ENCODE results near the gene PP2D1. TPM values are rescaled to one million over a fixed set of nuclear protein-coding genes. Genes with fewer than 3 reads are reported as not detected.

The PP2D1 gene
- total and polyA plus RNA-seq, 9 of the 15 experiments (the other 6 are each of a cell fraction or from before 2014, with no cell fraction given), result 0.07 to 0.10 TPM; not detected in 7

GRCh38 chr3:19994796-19995195 lies 17.3 kb downstream of the PP2D1 start:
- Histone ChIP-seq H3K9me1 (ENCODE audit: control insufficient read depth, insufficient read depth, low read length) (no peaks in the 10 kb centered on the region), H3K27ac (ENCODE audit: extremely low read depth, low read depth, low read length) (no peak overlapping the region), H3K4me2 (ENCODE audit: insufficient read depth, low read length) (no peak overlapping the region), H3K4me1 (replicated peaks in 1 of 2; ENCODE audit: control insufficient read depth in 2 of 2, insufficient read depth in 2 of 2, low read length in 2 of 2) (no peaks in the 10 kb centered on the region), H3K79me2 (ENCODE audit: control insufficient read depth, insufficient read depth, low read length) (no peaks in the 10 kb centered on the region), H3K27me3 (ENCODE audit: control insufficient read depth in 2 of 2, insufficient read depth in 2 of 2, low read length in 2 of 2) (no peaks in the 10 kb centered on the region), H3K9ac (ENCODE audit: insufficient read depth in 1 of 2, low read depth in 2 of 2, low read length in 2 of 2) (no peak overlapping the region), H3K9me3 (replicated peaks; ENCODE audit: control insufficient read depth, insufficient read depth, low read depth, low read length) (no peaks in the 10 kb centered on the region), H4K20me1 (replicated peaks; ENCODE audit: control insufficient read depth, insufficient read depth, low read length) (no peaks in the 10 kb centered on the region), H2AFZ (ENCODE audit: low read depth, low read length) (no peak overlapping the region), H3K4me3 (no peak overlapping the region), H3K36me3 (ENCODE audit: control insufficient read depth, insufficient read depth, low read length) (no peaks in the 10 kb centered on the region)
- ATAC-seq (no peak), FAIRE-seq (no peak), DNase-seq (ENCODE audit: extremely low read depth in 1 of 4, low spot score in 3 of 4) (no peak)
- ChIA-PET CTCF (ENCODE audit: low intra/inter-chr PET ratio) (no interaction called here), POLR2A (interaction anchor here (0.5 to 1.4 kb wide), 3 partner anchors 9 to 41 kb away, joined by 3 to 6 read pairs (median 3); no protein-coding TSS in a partner anchor)
- WGBS (ENCODE audit: insufficient coverage, low coverage, missing lambda C conversion rate), result 21% methylated on average over 2 of the region's 2 CpGs
- intact Hi-C loops (cut with micrococcal nuclease) (loop anchor here (5.0 kb wide), 1 partner anchor 43 kb away; no protein-coding TSS in a partner anchor), in situ Hi-C loops (cut with MboI) (no loop called here)
- BruUV-seq (replicated peaks), result no TSS peak
- no peak for TF ChIP-seq ZNF561 (CRISPR knock-in tag; conservative IDR thresholded peaks at IDR 0.05)
- no peak for TF ChIP-seq PTRF (tag; IDR thresholded peaks at IDR 0.05)
- no peak for TF ChIP-seq ZNF232 (CRISPR knock-in tag; IDR thresholded peaks at IDR 0.05)
- no peak for TF ChIP-seq E2F1 (CRISPR knock-in tag; IDR thresholded peaks at IDR 0.05)
- no peak for TF ChIP-seq RNF2 (IDR thresholded peaks at IDR 0.05)
- no peak for TF ChIP-seq KLF13 (tag; IDR thresholded peaks at IDR 0.05; ENCODE audit: borderline replicate concordance, low read depth)
- TF ChIP-seq, protein P1, sequence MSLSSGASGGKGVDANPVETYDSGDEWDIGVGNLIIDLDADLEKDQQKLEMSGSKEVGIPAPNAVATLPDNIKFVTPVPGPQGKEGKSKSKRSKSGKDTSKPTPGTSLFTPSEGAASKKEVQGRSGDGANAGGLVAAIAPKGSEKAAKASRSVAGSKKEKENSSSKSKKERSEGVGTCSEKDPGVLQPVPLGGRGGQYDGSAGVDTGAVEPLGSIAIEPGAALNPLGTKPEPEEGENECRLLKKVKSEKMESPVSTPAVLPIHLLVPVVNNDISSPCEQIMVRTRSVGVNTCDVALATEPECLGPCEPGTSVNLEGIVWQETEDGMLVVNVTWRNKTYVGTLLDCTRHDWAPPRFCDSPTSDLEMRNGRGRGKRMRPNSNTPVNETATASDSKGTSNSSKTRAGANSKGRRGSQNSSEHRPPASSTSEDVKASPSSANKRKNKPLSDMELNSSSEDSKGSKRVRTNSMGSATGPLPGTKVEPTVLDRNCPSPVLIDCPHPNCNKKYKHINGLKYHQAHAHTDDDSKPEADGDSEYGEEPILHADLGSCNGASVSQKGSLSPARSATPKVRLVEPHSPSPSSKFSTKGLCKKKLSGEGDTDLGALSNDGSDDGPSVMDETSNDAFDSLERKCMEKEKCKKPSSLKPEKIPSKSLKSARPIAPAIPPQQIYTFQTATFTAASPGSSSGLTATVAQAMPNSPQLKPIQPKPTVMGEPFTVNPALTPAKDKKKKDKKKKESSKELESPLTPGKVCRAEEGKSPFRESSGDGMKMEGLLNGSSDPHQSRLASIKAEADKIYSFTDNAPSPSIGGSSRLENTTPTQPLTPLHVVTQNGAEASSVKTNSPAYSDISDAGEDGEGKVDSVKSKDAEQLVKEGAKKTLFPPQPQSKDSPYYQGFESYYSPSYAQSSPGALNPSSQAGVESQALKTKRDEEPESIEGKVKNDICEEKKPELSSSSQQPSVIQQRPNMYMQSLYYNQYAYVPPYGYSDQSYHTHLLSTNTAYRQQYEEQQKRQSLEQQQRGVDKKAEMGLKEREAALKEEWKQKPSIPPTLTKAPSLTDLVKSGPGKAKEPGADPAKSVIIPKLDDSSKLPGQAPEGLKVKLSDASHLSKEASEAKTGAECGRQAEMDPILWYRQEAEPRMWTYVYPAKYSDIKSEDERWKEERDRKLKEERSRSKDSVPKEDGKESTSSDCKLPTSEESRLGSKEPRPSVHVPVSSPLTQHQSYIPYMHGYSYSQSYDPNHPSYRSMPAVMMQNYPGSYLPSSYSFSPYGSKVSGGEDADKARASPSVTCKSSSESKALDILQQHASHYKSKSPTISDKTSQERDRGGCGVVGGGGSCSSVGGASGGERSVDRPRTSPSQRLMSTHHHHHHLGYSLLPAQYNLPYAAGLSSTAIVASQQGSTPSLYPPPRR (CRISPR knock-in tag; IDR thresholded peaks at IDR 0.05; ENCODE audit: borderline replicate concordance), result no peak
- TF ChIP-seq SNIP1 (IDR thresholded peaks at IDR 0.05; ENCODE audit: low read depth), result no peak
- TF ChIP-seq, protein P2, sequence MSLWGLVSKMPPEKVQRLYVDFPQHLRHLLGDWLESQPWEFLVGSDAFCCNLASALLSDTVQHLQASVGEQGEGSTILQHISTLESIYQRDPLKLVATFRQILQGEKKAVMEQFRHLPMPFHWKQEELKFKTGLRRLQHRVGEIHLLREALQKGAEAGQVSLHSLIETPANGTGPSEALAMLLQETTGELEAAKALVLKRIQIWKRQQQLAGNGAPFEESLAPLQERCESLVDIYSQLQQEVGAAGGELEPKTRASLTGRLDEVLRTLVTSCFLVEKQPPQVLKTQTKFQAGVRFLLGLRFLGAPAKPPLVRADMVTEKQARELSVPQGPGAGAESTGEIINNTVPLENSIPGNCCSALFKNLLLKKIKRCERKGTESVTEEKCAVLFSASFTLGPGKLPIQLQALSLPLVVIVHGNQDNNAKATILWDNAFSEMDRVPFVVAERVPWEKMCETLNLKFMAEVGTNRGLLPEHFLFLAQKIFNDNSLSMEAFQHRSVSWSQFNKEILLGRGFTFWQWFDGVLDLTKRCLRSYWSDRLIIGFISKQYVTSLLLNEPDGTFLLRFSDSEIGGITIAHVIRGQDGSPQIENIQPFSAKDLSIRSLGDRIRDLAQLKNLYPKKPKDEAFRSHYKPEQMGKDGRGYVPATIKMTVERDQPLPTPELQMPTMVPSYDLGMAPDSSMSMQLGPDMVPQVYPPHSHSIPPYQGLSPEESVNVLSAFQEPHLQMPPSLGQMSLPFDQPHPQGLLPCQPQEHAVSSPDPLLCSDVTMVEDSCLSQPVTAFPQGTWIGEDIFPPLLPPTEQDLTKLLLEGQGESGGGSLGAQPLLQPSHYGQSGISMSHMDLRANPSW (CRISPR knock-in tag; IDR thresholded peaks at IDR 0.05), result no peak
- TF ChIP-seq TFAM (CRISPR knock-in tag; conservative IDR thresholded peaks at IDR 0.05), result no peak
- TF ChIP-seq ATF6 (CRISPR knock-in tag; IDR thresholded peaks at IDR 0.05), result no peak
- TF ChIP-seq ZNF24 (IDR thresholded peaks at IDR 0.05), result no peak
- no peak for TF ChIP-seq THRAP3 (IDR thresholded peaks at IDR 0.05; ENCODE audit: borderline replicate concordance)

Measured in K562 (cell line).